GM18519 (cell line): ENCODE results near the gene VPS13C.

Source experiments
- ATAC-seq: cut with Tn5 transposase; IDR thresholded peaks from one replicate; pipeline ENCODE4 v1.9.1; 2021; ENCODE audit warnings: mild to moderate bottlenecking, moderate library complexity; ENCODE audit not compliant: unreplicated experiment, low FRiP score

The VPS13C gene

DNA sequence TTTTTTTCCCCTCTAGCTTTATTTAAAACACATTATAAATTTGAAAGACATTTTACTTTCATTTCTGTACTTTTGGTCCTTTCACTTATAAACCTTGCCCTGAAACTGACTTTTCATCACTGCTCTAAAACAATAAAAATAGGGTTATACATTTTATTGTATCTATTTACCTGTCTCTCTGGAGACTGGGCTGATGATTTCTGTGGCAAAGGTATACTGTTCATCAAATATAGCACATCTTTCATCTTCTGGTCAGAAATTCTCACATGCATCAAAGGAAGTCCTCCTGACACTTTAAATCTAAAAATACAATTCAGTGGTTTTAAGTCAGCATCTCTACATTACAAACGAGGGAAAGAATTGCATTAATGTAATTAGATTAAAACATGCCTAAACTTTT is 86.1 kb downstream of the VPS13C start:
- ATAC-seq: no peak

- ATAC-seq: no peak
These were observed 108.3 kb downstream of the VPS13C start for GRCh38 chr15:61951949-61952348.

DNA sequence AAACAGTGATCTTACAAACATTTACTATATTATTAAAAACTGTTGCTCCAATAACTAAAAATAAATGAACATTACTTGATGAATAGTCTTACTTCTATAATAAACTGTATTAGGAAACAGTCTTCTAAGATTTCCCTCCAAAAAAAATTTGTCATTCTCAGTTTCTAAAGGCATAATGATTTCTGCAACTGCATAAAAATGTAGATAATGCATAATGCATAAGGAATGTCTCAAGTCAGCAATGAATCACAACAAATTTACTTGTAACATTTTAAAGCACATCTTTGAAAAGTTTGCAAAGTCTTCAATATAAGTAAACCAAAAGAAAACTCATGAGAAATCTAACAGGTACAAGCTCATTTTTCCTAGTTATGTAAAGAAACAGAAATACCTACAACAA is 113.5 kb downstream of the VPS13C start:
- ATAC-seq: no peak

DNA sequence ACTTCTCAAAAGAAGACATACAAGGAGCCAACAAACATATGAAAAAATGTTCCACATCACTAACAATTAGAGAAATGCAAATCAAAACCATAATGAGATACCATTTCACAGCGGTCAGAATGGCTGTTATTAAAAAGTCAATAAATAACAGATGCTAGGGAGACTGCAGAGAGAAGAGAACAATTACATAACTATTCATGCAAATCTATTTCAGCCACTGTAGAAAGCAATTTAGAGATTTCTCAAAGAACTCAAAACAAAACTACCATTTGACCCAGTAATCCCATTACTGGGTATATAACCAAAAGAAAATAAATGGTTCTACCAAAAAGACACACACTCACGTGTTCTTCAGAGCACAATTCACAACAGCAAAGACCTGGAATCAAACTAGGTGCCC is 116.3 kb downstream of the VPS13C start:
- ATAC-seq: no peak

GRCh38 chr15:61938249-61938648 is 122.0 kb downstream of the VPS13C start:
- no peak for ATAC-seq

GRCh38 chr15:61936528-61937195 is 123.6 kb downstream of the VPS13C start:
- no peak for ATAC-seq

GRCh38 chr15:61935493-61935892 is 124.8 kb downstream of the VPS13C start:
- ATAC-seq: no peak

DNA sequence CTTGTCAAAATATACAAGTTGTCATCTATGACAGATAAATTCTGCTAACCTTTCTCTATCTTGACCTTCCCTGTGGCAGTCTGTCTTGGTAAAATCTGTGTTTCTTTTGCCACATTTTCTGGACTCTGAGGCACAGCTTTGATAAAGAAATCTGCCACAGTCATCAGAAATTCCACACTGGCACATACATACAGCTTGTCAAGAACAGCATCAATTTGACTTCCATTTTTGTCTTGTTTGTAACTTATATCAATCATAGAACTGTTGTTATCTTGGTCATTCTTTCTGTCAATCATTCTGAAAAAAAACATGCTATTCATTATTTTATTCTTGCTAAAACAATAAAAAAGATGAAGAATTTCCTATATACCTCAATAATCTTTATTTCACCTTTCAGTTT is 130.8 kb downstream of the VPS13C start:
- no peak for ATAC-seq

GRCh38 chr15:61923173-61923572 is 137.1 kb downstream of the VPS13C start:
- no peak for ATAC-seq

- no peak for ATAC-seq
These were observed 139.2 kb downstream of the VPS13C start for GRCh38 chr15:61921093-61921492.

- ATAC-seq: no peak
These were observed 142.8 kb downstream of the VPS13C start for GRCh38 chr15:61917457-61917856.

DNA sequence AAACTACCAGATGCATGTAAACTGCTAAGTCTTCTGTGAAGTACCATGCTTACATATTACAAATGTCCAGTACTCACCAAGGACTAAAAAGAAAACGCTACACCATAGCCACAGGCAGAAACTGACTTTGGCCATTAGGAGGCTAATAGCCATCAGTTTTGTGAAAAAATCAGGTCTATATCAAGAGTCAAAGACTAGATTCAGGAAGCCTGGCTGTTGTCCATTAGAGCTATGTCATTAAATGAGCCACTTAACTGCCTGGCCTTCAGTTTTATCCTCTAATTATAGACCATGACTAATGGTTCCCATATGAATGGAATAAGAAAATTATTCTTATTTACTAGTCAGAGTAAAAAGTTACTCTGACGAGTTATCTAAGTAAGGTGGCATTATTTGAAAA is 144.1 kb downstream of the VPS13C start:
- ATAC-seq: no peak

DNA sequence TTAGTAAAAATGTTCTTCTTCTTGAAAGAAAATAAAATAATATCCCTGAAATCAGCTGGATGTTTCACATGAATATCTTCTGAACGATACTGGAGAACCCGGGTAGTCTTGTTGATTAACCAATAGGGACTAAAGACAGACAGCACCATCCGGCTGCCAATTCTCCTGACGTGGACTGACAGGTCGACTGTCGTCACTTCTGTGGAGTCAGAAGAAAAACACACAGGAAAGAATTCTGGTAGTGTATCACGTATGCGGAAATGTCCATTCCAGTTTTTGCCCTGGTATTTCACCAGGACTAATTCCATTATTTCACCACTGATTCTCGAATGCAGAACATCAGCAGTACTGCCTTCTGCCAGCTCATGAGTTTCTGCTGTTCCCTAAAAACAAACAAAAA is 144.6 kb downstream of the VPS13C start:
- no peak for ATAC-seq

- no peak for ATAC-seq
These were observed 149.3 kb downstream of the VPS13C start for GRCh38 chr15:61910839-61911369.

DNA sequence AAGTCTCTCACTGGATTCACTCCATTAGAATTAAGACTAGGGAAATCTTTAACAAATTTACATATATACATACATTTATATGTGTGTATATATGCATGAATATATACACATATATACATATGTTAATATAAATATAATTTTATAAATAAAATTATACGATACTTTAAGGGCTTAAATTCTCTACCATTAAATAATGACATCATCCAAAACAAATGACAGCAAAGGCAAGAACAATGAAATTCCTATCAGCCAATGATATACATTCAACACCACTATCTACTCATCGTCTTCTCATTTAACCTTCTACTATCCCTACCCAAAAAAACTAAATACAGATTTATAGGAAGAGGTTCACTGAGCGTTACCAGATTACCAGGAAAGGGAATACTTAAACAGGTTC is 152.0 kb downstream of the VPS13C start:
- no peak for ATAC-seq

GRCh38 chr15:61907753-61908086 is 152.5 kb downstream of the VPS13C start:
- ATAC-seq: no peak

- no peak for ATAC-seq
These were observed 153.1 kb downstream of the VPS13C start for GRCh38 chr15:61906961-61907752.

- ATAC-seq: no peak
These were observed 167.1 kb downstream of the VPS13C start for GRCh38 chr15:61893146-61893545.

DNA sequence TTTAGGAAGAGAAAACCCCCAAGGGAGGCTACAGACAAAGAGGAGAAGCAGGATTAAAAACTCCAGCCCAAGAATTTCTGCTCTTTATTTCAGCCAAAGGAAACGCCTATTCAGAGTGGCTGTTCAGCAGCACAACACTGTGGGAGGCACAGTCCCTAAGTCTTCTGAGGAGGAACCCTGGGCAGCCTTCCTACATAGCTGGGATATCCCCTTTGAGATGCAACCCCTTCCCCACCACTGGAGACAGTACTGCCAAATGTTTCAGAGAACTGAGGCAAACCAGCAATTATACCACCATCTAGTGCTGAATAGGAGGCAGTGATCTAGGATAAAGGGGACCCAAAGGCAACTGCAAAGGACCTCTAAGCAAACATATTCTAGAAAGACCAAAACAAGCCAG is 168.1 kb downstream of the VPS13C start:
- no peak for ATAC-seq

GRCh38 chr15:61890106-61890505 is 170.1 kb downstream of the VPS13C start:
- no peak for ATAC-seq

DNA sequence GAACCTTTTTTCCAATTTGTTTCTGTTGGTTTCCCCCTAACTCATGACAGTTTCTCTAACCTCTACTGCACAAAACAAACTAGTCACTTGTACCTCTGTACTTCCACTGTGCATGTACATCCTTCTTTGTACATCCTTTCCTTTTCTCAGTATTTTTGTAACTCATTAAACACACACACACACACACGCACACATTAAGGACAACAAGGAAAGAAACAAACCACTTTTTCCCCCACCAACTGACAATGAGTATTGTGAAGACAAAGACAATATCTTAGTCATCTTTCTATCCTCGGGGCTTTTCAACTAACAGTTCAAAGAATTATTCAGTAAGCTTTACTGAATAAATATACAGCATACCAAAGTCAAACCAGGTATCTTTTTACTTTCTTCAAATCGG is 170.5 kb downstream of the VPS13C start:
- ATAC-seq: no peak
